GM12891 (cell line): ENCODE measurements around the gene SPATC1L.

Source experiments
- PAX5 ChIP-seq: IDR thresholded peaks from 2 replicates; pipeline ENCODE4 v1.6.1; 2011; ENCODE audit warnings: low read length, moderate library complexity, mild to moderate bottlenecking; ENCODE audit not compliant: insufficient read depth, severe bottlenecking
- POLR2A ChIP-seq: IDR thresholded peaks from 2 replicates; pipeline ENCODE4 v1.6.1; 2011; ENCODE audit warnings: low read depth, low read length, control low read depth
- POLR2AphosphoS5 ChIP-seq: IDR thresholded peaks from 2 replicates; pipeline ENCODE4 v1.6.1; 2011; ENCODE audit warnings: low read depth, low read length, control low read depth
- POU2F2 ChIP-seq: IDR thresholded peaks from 2 replicates; pipeline ENCODE4 v1.6.1; 2011; ENCODE audit warnings: low read depth, mild to moderate bottlenecking, control low read depth, low read length, moderate library complexity
- SPI1 ChIP-seq: IDR thresholded peaks from 2 replicates; pipeline ENCODE4 v1.6.1; 2011; ENCODE audit warnings: low read depth, low read length, control low read depth
- TAF1 ChIP-seq: IDR thresholded peaks from 2 replicates; pipeline ENCODE4 v1.6.1; 2011; ENCODE audit warnings: low read depth, low read length, control low read depth

GRCh38 chr21:46173573-46173972 lies 10.7 kb downstream of the SPATC1L start:
- TF ChIP-seq POLR2A (no peak), POLR2AphosphoS5 (no peak), TAF1 (no peak), PAX5 (no peak), POU2F2 (no peak), SPI1 (no peak)
